Keratinocyte (primary cell): ENCODE data around the gene KRTAP10-4. TPM values are rescaled to one million over a fixed set of nuclear protein-coding genes. Genes with fewer than 3 reads are reported as not detected.
"Not testable (repeated sequence)": the region's sequence is repeated elsewhere in the genome, so short reads cannot be mapped to it uniquely, and the experiment has no call there.

Experiments
- DNase-seq: peaks from one replicate; pipeline ENCODE4 v3.0.0-alpha.2; 2011; ENCODE audit warnings: low read depth, missing footprints, low spot score
- FAIRE-seq: peaks from 2 replicates; lab custom pipeline; 2011; peaks lifted over from hg19 to GRCh38; lab: Jason Lieb, UNC
- H2AFZ ChIP-seq: 2 replicates; pipeline ENCODE4 v1.6.0; 2012; ENCODE audit warnings: low read length, control low read depth, inconsistent platforms; ENCODE audit not compliant: control insufficient read depth
- H3K27ac ChIP-seq: 2 replicates; pipeline ENCODE4 v1.5.1; 2011; ENCODE audit warnings: low read length; ENCODE audit not compliant: control insufficient read depth, insufficient read depth
- H3K27me3 ChIP-seq: 3 replicates; pipeline ENCODE4 v1.6.0; 2011; ENCODE audit warnings: low read length; ENCODE audit not compliant: control insufficient read depth, insufficient read depth; ENCODE audit errors: extremely low read depth
- H3K36me3 ChIP-seq, 2 experiments: 2 replicates in 1 of 2; 3 replicates in 1 of 2; pipeline ENCODE4 v1.5.1; 2011; ENCODE audit warnings: low read length in 2 of 2, mild to moderate bottlenecking in 1 of 2; ENCODE audit not compliant: control insufficient read depth in 2 of 2, insufficient read depth in 2 of 2; ENCODE audit errors: extremely low read depth in 1 of 2
- H3K4me1 ChIP-seq: 3 replicates; pipeline ENCODE4 v1.5.1; 2011; ENCODE audit warnings: low read length; ENCODE audit not compliant: control insufficient read depth, insufficient read depth; ENCODE audit errors: extremely low read depth
- H3K4me2 ChIP-seq: 3 replicates; pipeline ENCODE4 v1.6.0; 2011; ENCODE audit warnings: low read depth, low read length; ENCODE audit not compliant: control insufficient read depth, insufficient read depth; ENCODE audit errors: extremely low read depth
- H3K4me3 ChIP-seq, 3 experiments: fragments of 200-600 bp in 1 of 3; sonication (generic) in 1 of 3; 2 replicates in 2 of 3; 3 replicates in 1 of 3; pipeline ENCODE4 v1.5.1; 2011 to 2016; ENCODE audit warnings: low read length in 3 of 3, mild to moderate bottlenecking in 3 of 3, control low read depth in 2 of 3, inconsistent platforms in 1 of 3, low read depth in 1 of 3, mixed read lengths in 1 of 3, mixed run types in 1 of 3, moderate library complexity in 1 of 3; ENCODE audit not compliant: control insufficient read depth in 2 of 3, insufficient read depth in 2 of 3; ENCODE audit errors: extremely low read depth in 1 of 3
- H3K79me2 ChIP-seq: 2 replicates; pipeline ENCODE4 v1.6.0; 2012; ENCODE audit warnings: low read length; ENCODE audit not compliant: control insufficient read depth, insufficient read depth
- H3K9ac ChIP-seq: 3 replicates; pipeline ENCODE4 v1.6.0; 2011; ENCODE audit warnings: low read length; ENCODE audit not compliant: control insufficient read depth, insufficient read depth; ENCODE audit errors: extremely low read depth
- H3K9me1 ChIP-seq: 3 replicates; pipeline ENCODE4 v1.6.0; 2011; ENCODE audit warnings: low read length; ENCODE audit not compliant: control insufficient read depth, insufficient read depth; ENCODE audit errors: extremely low read depth
- H3K9me3 ChIP-seq: 2 replicates; pipeline ENCODE4 v1.5.1; 2012; ENCODE audit warnings: low read depth, low read length; ENCODE audit not compliant: control insufficient read depth
- H4K20me1 ChIP-seq: 3 replicates; pipeline ENCODE4 v1.6.0; 2011; ENCODE audit warnings: low read length; ENCODE audit not compliant: control insufficient read depth, insufficient read depth; ENCODE audit errors: extremely low read depth
- EZH2 ChIP-seq: IDR thresholded peaks from one replicate; pipeline ENCODE4 v1.6.1; 2012; ENCODE audit warnings: inconsistent platforms, mild to moderate bottlenecking, low read length, moderate library complexity
- dilution Hi-C: fragments of 300-500 bp; cut with MboI; formaldehyde crosslinking; loops from one replicate; pipeline ENCODE4 v1.7.0; 2020; ENCODE audit warnings: low sequenced_read_pairs; ENCODE audit not compliant: extremely low pct_ligation_motif_present
- polyA plus RNA-seq, 5 experiments: library from polyadenylated mRNA; depleted of rRNA in 3 of 5; stranded (reverse) in 3 of 5; stranded (forward) in 1 of 5; unstranded in 1 of 5; fragments of >200 nt; gene quantifications; 1 replicate in 1 of 5; 2 replicates in 3 of 5; 3 replicates in 1 of 5; pipeline versions ENCODE4 v1.2.1 to v1.2.3, GENCODE V29; 2011 to 2012; ENCODE audit warnings: missing spikeins in 2 of 5, low read depth in 1 of 5, low replicate concordance in 1 of 5
- TF ChIP-seq, protein P1 (sequence below), 3 experiments: IDR thresholded peaks in 1 of 3; conservative IDR thresholded peaks in 1 of 3; optimal IDR thresholded peaks in 1 of 3; 2 replicates in 2 of 3; 3 replicates in 1 of 3; pipeline versions ENCODE3 to v1.5.1; 2011; ENCODE audit warnings: low read length in 3 of 3, mild to moderate bottlenecking in 3 of 3, moderate library complexity in 2 of 3, control low read depth in 1 of 3, inconsistent platforms in 1 of 3; ENCODE audit not compliant: insufficient read depth in 2 of 3; ENCODE audit errors: extremely low read depth in 1 of 3

The KRTAP10-4 gene
- polyA plus RNA-seq, 1 donor (not counting 4 experiments of a cell fraction or from before 2014, with no cell fraction given), result not detected

DNA sequence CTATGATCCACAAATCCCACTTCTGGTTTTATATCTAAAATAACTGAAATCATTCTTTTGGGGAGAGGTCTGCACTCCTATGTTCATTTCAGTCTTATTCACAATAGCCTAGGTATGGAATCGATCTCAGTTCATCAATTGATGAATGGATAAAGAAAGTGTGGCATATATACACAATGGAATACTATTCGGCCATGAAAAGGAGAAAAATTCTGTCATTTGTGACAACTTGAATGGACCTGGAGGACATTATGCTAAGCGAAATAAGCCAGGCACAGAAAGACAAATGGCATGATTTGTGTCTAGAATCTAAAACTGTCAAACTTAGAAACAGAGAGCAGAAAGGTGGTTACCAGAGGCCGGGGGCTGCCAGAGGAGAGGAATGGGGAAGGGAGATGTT is 33.0 kb downstream of the KRTAP10-4 start:
- no peak overlapping the region for H2AFZ ChIP-seq
- DNase-seq (no peak), FAIRE-seq (no peak)
- H3K9ac ChIP-seq, result no peak overlapping the region
- H3K9me1 ChIP-seq, result no peaks in the 10 kb centered on the region
- dilution Hi-C loops, result no loop called here
- H3K27ac ChIP-seq, result no peak overlapping the region
- TF ChIP-seq, protein P1, sequence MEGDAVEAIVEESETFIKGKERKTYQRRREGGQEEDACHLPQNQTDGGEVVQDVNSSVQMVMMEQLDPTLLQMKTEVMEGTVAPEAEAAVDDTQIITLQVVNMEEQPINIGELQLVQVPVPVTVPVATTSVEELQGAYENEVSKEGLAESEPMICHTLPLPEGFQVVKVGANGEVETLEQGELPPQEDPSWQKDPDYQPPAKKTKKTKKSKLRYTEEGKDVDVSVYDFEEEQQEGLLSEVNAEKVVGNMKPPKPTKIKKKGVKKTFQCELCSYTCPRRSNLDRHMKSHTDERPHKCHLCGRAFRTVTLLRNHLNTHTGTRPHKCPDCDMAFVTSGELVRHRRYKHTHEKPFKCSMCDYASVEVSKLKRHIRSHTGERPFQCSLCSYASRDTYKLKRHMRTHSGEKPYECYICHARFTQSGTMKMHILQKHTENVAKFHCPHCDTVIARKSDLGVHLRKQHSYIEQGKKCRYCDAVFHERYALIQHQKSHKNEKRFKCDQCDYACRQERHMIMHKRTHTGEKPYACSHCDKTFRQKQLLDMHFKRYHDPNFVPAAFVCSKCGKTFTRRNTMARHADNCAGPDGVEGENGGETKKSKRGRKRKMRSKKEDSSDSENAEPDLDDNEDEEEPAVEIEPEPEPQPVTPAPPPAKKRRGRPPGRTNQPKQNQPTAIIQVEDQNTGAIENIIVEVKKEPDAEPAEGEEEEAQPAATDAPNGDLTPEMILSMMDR (optimal IDR thresholded peaks at IDR 0.05 in 1 of 3, IDR thresholded peaks at IDR 0.05 in 1 of 3, conservative IDR thresholded peaks at IDR 0.05 in 1 of 3; ENCODE audit: extremely low read depth in 1 of 3, insufficient read depth in 2 of 3, low read length in 3 of 3), result no peak
- no peak for TF ChIP-seq EZH2
- H4K20me1 ChIP-seq, result no peaks in the 10 kb centered on the region
- H3K4me1 ChIP-seq, result no peaks in the 10 kb centered on the region
- no peak overlapping the region for H3K4me3 ChIP-seq
- no peaks in the 10 kb centered on the region for H3K36me3 ChIP-seq
- peaks cover 2% of the 10 kb centered on the region for H3K27me3 ChIP-seq
- H3K79me2 ChIP-seq, result no peaks in the 10 kb centered on the region
- H3K4me2 ChIP-seq, result no peak overlapping the region
- H3K9me3 ChIP-seq, result peaks cover 1% of the 10 kb centered on the region

DNA sequence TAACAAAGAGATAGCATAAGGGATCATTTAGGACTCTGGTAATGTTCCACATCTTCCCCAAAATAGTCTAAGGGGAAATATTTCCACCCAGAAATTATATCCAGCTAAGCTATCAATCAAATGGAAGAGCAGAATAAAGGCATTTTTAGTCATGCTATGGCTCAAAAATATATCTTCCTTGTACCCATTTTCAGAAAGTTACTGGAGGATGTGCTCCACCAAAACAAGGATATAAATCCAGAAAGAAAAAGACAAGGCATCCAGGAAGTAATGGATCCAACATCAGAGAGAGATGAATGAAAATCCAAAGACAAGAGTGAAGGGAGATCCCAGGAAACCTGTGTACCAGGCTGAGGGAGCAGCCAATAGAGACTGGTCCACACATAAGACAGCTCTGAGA is 35.7 kb downstream of the KRTAP10-4 start:
- TF ChIP-seq, protein P1 (optimal IDR thresholded peaks at IDR 0.05 in 1 of 3, IDR thresholded peaks at IDR 0.05 in 1 of 3, conservative IDR thresholded peaks at IDR 0.05 in 1 of 3; ENCODE audit: extremely low read depth in 1 of 3, insufficient read depth in 2 of 3, low read length in 3 of 3), result no peak
- TF ChIP-seq EZH2, result no peak
- no peak overlapping the region for H3K4me3 ChIP-seq
- no peak for FAIRE-seq
- no peaks in the 10 kb centered on the region for H3K27me3 ChIP-seq
- dilution Hi-C loops, result no loop called here
- peaks cover 7% of the 10 kb centered on the region for H3K9me3 ChIP-seq
- H4K20me1 ChIP-seq, result no peaks in the 10 kb centered on the region
- H3K27ac ChIP-seq, result no peak overlapping the region
- no peaks in the 10 kb centered on the region for H3K4me1 ChIP-seq
- no peaks in the 10 kb centered on the region for H3K9me1 ChIP-seq
- H3K79me2 ChIP-seq, result no peaks in the 10 kb centered on the region
- no peak overlapping the region for H3K4me2 ChIP-seq
- H3K9ac ChIP-seq, result no peak overlapping the region
- no peaks in the 10 kb centered on the region for H3K36me3 ChIP-seq
- DNase-seq, result no peak
- no peak overlapping the region for H2AFZ ChIP-seq

DNA sequence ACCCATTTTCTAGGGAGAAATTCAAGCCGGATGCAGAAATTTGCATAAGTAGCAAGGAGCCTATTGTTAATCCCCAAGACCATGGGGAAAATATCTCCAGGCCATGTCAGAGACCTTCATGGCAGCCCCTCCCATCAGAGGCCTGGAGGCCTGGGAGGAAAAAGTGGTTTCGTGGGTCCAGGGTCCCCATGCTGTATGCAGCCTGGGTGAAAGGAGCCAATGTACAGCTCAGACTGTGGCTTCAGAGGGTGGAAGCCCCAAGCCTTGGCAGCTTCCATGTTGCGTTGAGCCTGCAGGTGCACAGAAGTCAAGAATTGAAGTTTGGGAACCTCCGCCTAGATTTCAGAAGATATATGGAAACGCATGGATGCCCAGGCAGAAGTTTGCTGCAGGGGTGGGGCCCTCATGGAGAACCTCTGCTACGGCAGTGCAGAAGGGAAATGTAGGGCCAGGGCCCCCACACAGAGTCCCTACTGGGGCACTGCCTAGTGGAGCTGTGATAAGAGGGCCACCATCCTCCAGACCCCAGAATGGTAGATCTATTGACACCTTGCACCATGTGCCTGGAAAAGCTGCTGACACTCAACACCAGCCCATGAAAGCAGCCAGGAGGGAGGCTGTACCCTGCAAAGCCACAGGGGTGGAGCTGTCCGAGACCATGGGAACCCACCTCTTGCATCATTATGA is 36.8 kb downstream of the KRTAP10-4 start:
- H3K79me2 ChIP-seq, FAIRE-seq, H3K9ac ChIP-seq, H2AFZ ChIP-seq, dilution Hi-C loops, H4K20me1 ChIP-seq, H3K9me3 ChIP-seq, H3K4me2 ChIP-seq, H3K36me3 ChIP-seq, H3K27me3 ChIP-seq, H3K4me1 ChIP-seq, DNase-seq, H3K4me3 ChIP-seq, H3K27ac ChIP-seq, H3K9me1 ChIP-seq: not testable (repeated sequence)
